Measurements from ENCODE around the gene ECEL1.

GRCh38 chr2:232501331-232501771 is 13.7 kb upstream of the ECEL1 start:
- TF ChIP-seq POLR2AphosphoS5 (IDR thresholded peaks at IDR 0.05; ENCODE audit: low read depth, low read length) (no peak), TAF1 (IDR thresholded peaks at IDR 0.05; ENCODE audit: borderline replicate concordance, low read depth, low read length) (no peak)
